Measurements from ENCODE around the gene FOXN3.

FOXN3 gene

GRCh38 chr14:89356496-89356895 is 60.5 kb downstream of the FOXN3 start:
- DNase-seq: no peak

GRCh38 chr14:89353766-89354113 is 63.3 kb downstream of the FOXN3 start:
- DNase-seq: no peak

- no peak for DNase-seq
Observed at GRCh38 chr14:89352976-89353765, 63.9 kb downstream of the FOXN3 start.

- DNase-seq: no peak
Observed at GRCh38 chr14:89351516-89352404, 65.3 kb downstream of the FOXN3 start.

GRCh38 chr14:89351221-89351515 is 65.9 kb downstream of the FOXN3 start:
- DNase-seq: no peak

- no peak for DNase-seq
Observed at GRCh38 chr14:89350152-89350551, 66.9 kb downstream of the FOXN3 start.

GRCh38 chr14:89349171-89350008 is 67.6 kb downstream of the FOXN3 start:
- DNase-seq: peak; percentile 90

GRCh38 chr14:89348722-89349121 is 68.3 kb downstream of the FOXN3 start:
- no peak for DNase-seq

GRCh38 chr14:89347885-89348284 is 69.1 kb downstream of the FOXN3 start:
- no peak for DNase-seq

GRCh38 chr14:89344920-89345254 is 72.1 kb downstream of the FOXN3 start:
- DNase-seq: no peak

GRCh38 chr14:89343356-89343755 is 73.7 kb downstream of the FOXN3 start:
- no peak for DNase-seq

- no peak for DNase-seq
Observed at GRCh38 chr14:89342049-89342448, 75.0 kb downstream of the FOXN3 start.

GRCh38 chr14:89340200-89341181 is 76.5 kb downstream of the FOXN3 start:
- no peak for DNase-seq

- DNase-seq: no peak
Observed at GRCh38 chr14:89339579-89339978, 77.5 kb downstream of the FOXN3 start.

- no peak for DNase-seq
Observed at GRCh38 chr14:89339158-89339557, 77.9 kb downstream of the FOXN3 start.

- no peak for DNase-seq
Observed at GRCh38 chr14:89336338-89336737, 80.7 kb downstream of the FOXN3 start.

- no peak for DNase-seq
Observed at GRCh38 chr14:89332031-89332430, 85.0 kb downstream of the FOXN3 start.

GRCh38 chr14:89331398-89331797 is 85.6 kb downstream of the FOXN3 start:
- DNase-seq: no peak

GRCh38 chr14:89330236-89331002 is 86.6 kb downstream of the FOXN3 start:
- no peak for DNase-seq

- no peak for DNase-seq
Observed at GRCh38 chr14:89327771-89328212, 89.2 kb downstream of the FOXN3 start.

- DNase-seq: no peak
Observed at GRCh38 chr14:89325959-89326358, 91.1 kb downstream of the FOXN3 start.

All from NCI-H1417 treated with DMSO at 0.1 percent for 48 hours (cell line).